MM.1S (cell line): ENCODE measurements around the gene TCF12.

ENCODE experiments used
- EZH2 ChIP-seq: fragments of 300-600 bp; sonication (generic); optimal IDR thresholded peaks from 2 replicates; pipeline ENCODE3; 2017; ENCODE audit warnings: low read depth, mild to moderate bottlenecking, antibody characterized with exemption, low read length, mixed read lengths
- EZH2phosphoT487 ChIP-seq: fragments of 300-600 bp; sonication (generic); IDR thresholded peaks from 2 replicates; pipeline ENCODE4 v1.6.1; 2018; ENCODE audit warnings: antibody characterized with exemption, low read length
- TF ChIP-seq, protein P1 (sequence below): fragments of 300-600 bp; sonication (generic); IDR thresholded peaks from 2 replicates; pipeline ENCODE4 v1.5.1; 2016; ENCODE audit warnings: antibody characterized with exemption, low read length, mixed read lengths

DNA sequence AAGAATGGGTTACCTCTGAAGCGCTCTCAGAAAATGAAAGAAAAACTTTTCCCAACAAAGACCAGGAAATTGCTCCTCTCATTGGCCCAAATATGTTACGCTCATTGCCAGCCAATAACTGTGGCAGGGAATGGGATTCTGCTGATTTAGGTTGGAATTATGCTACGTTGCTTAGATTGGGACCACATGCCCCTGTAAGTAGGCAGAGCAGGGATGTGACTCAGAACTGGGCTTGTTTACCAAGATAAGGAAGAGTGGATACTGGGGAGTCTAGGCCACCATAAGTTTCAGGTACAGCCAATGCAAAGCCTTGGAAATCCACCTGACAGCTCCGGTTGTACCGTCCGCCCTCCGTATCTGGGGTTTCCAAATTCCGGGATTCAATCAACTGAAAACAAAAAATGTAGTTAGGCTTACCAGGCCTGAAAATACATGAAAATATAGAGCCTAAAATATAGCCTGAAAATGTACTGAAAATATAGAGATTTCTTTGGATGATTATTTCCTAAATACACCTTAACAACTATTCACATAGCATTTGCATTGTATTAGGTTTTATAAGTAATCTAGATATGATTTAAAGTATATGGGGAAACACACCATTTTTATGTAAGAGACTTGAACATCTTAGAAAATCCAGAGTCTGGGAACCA, 1.5 kb upstream of the TCF12 start:
- TF ChIP-seq, protein P1, sequence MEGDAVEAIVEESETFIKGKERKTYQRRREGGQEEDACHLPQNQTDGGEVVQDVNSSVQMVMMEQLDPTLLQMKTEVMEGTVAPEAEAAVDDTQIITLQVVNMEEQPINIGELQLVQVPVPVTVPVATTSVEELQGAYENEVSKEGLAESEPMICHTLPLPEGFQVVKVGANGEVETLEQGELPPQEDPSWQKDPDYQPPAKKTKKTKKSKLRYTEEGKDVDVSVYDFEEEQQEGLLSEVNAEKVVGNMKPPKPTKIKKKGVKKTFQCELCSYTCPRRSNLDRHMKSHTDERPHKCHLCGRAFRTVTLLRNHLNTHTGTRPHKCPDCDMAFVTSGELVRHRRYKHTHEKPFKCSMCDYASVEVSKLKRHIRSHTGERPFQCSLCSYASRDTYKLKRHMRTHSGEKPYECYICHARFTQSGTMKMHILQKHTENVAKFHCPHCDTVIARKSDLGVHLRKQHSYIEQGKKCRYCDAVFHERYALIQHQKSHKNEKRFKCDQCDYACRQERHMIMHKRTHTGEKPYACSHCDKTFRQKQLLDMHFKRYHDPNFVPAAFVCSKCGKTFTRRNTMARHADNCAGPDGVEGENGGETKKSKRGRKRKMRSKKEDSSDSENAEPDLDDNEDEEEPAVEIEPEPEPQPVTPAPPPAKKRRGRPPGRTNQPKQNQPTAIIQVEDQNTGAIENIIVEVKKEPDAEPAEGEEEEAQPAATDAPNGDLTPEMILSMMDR = no peak
- no peak for TF ChIP-seq EZH2
- TF ChIP-seq EZH2phosphoT487 = no peak
